PC-9 (cell line): ENCODE data around the gene KCNN3. TPM values are rescaled to one million over a fixed set of nuclear protein-coding genes. Genes with fewer than 3 reads are reported as not detected.

ENCODE experiments used
- BruUV-seq: library from RNA; stranded (reverse); fragments of 400-500 nt; replicated peaks from 2 replicates; lab custom pipeline; 2021; lab: Mats Ljungman, UMichigan
- CTCF ChIA-PET: fragments of 300-600 bp; sonication (Branson Sonifier 250); formaldehyde crosslinking; loops from one replicate; lab custom pipeline; 2022; ENCODE audit warnings: antibody characterized with exemption; lab: Charles Lee
- POLR2A ChIA-PET: fragments of 300-600 bp; sonication (Branson Sonifier 250); formaldehyde crosslinking; loops from one replicate; lab custom pipeline; 2022; ENCODE audit warnings: antibody characterized with exemption; ENCODE audit not compliant: unreplicated experiment; lab: Charles Lee
- DNase-seq, 2 experiments: peaks; one replicate each; pipeline versions ENCODE4 v3.0.0 to v3.0.0-alpha.2; 2015 to 2022; ENCODE audit warnings: mixed read lengths in 1 of 2
- H2AFZ ChIP-seq: fragments of 200-600 bp; sonication (generic); 2 replicates; pipeline ENCODE4 v1.8.1; 2017; ENCODE audit warnings: antibody characterized with exemption
- H3F3A ChIP-seq: fragments of 200-600 bp; sonication (generic); 2 replicates; pipeline ENCODE4 v1.8.1; 2017; ENCODE audit warnings: antibody characterized with exemption, mild to moderate bottlenecking, low read depth; ENCODE audit not compliant: insufficient read depth
- H3K27ac ChIP-seq: fragments of 200-600 bp; sonication (generic); 2 replicates; pipeline ENCODE4 v1.6.1; 2016; ENCODE audit warnings: mixed run types
- H3K27me3 ChIP-seq: fragments of 200-600 bp; sonication (generic); 2 replicates; pipeline ENCODE4 v1.6.1; 2016; ENCODE audit warnings: low read depth, mixed run types; ENCODE audit not compliant: insufficient read depth
- H3K36me3 ChIP-seq: fragments of 200-600 bp; sonication (generic); 2 replicates; pipeline ENCODE4 v1.6.1; 2016; ENCODE audit warnings: low read depth, mixed run types
- H3K4me1 ChIP-seq: fragments of 200-600 bp; sonication (generic); replicated peaks from 2 replicates; pipeline ENCODE4 v1.6.1; 2016; ENCODE audit warnings: mixed run types; ENCODE audit not compliant: insufficient read depth
- H3K4me2 ChIP-seq: fragments of 200-600 bp; sonication (generic); 2 replicates; pipeline ENCODE4 v1.6.1; 2017; ENCODE audit warnings: mixed run types
- H3K4me3 ChIP-seq: fragments of 200-600 bp; sonication (generic); 2 replicates; pipeline ENCODE4 v1.6.1; 2016; ENCODE audit warnings: mixed run types
- H3K79me2 ChIP-seq: fragments of 200-600 bp; sonication (generic); 2 replicates; pipeline ENCODE4 v1.6.1; 2017; ENCODE audit warnings: low read depth, mixed run types
- H3K9me2 ChIP-seq: fragments of 200-600 bp; sonication (generic); 2 replicates; pipeline ENCODE4 v1.8.1; 2017; ENCODE audit warnings: mild to moderate bottlenecking; ENCODE audit not compliant: insufficient read depth
- H3K9me3 ChIP-seq: fragments of 200-600 bp; sonication (generic); 2 replicates; pipeline ENCODE4 v1.8.1; 2016; ENCODE audit warnings: low read depth; ENCODE audit not compliant: insufficient read depth
- H4K20me1 ChIP-seq: fragments of 200-600 bp; sonication (generic); 2 replicates; pipeline ENCODE4 v1.8.1; 2017; ENCODE audit not compliant: insufficient read depth
- CTCF ChIP-seq: fragments of 200-600 bp; sonication (generic); conservative IDR thresholded peaks from 2 replicates; pipeline ENCODE4 v1.6.1; 2017; ENCODE audit warnings: mixed run types, antibody characterized with exemption, mild to moderate bottlenecking, moderate library complexity
- EZH2 ChIP-seq: fragments of 200-600 bp; sonication (generic); IDR thresholded peaks from 2 replicates; pipeline ENCODE4 v1.8.0; 2017; ENCODE audit warnings: antibody characterized with exemption, low read depth
- intact Hi-C: fragments of 100-400 bp; cut with micrococcal nuclease; formaldehyde crosslinking; loops from one replicate; pipeline ENCODE4 v1.10.0; 2022; ENCODE audit not compliant: unreplicated experiment
- total RNA-seq: library from RNA; stranded (reverse); gene quantifications from 2 replicates; pipeline ENCODE4 v1.2.3, GENCODE V29; 2021

The KCNN3 gene
- total RNA-seq, 1 experiment from 2014 or later = 1.1 TPM

- POLR2A ChIA-PET = no interaction called here
- DNase-seq = no peak
- no peaks in the 10 kb centered on the region for H3K27me3 ChIP-seq
- no peak overlapping the region for H2AFZ ChIP-seq
- H3K36me3 ChIP-seq = no peaks in the 10 kb centered on the region
- H3K9me3 ChIP-seq = no peaks in the 10 kb centered on the region
- CTCF ChIA-PET = no interaction called here
- H4K20me1 ChIP-seq = no peaks in the 10 kb centered on the region
- no peak overlapping the region for H3K4me3 ChIP-seq
- no peaks in the 10 kb centered on the region for H3K9me2 ChIP-seq
- no peaks in the 10 kb centered on the region for H3K79me2 ChIP-seq
- no peak overlapping the region for H3K4me2 ChIP-seq
- H3K4me1 ChIP-seq = peaks cover 17% of the 10 kb centered on the region
- H3F3A ChIP-seq = no peaks in the 10 kb centered on the region
- H3K27ac ChIP-seq = no peak overlapping the region
- intact Hi-C loops = no loop called here
- TF ChIP-seq EZH2 (no peak), CTCF (no peak)
- BruUV-seq = no TSS peak
These were observed 143.0 kb downstream of the KCNN3 start for GRCh38 chr1:154726896-154727753.

GRCh38 chr1:154726443-154726842, 143.6 kb downstream of the KCNN3 start:
- no peak for DNase-seq
- intact Hi-C loops = no loop called here
- Histone ChIP-seq H3K36me3 (no peaks in the 10 kb centered on the region), H3K9me2 (no peaks in the 10 kb centered on the region), H3K4me2 (no peak overlapping the region), H2AFZ (no peak overlapping the region), H3K4me3 (no peak overlapping the region), H3K79me2 (no peaks in the 10 kb centered on the region), H3K9me3 (no peaks in the 10 kb centered on the region), H3F3A (no peaks in the 10 kb centered on the region), H4K20me1 (no peaks in the 10 kb centered on the region), H3K27ac (no peak overlapping the region), H3K27me3 (no peaks in the 10 kb centered on the region), H3K4me1 (peaks cover 17% of the 10 kb centered on the region)
- TF ChIP-seq EZH2 (no peak), CTCF (no peak)
- POLR2A ChIA-PET = no interaction called here
- BruUV-seq = no TSS peak
- CTCF ChIA-PET = no interaction called here

GRCh38 chr1:154725865-154726264, 144.2 kb downstream of the KCNN3 start:
- no TSS peak for BruUV-seq
- Histone ChIP-seq H3K9me3 (no peaks in the 10 kb centered on the region), H2AFZ (no peak overlapping the region), H3K4me3 (no peak overlapping the region), H4K20me1 (no peaks in the 10 kb centered on the region), H3K4me1 (peaks cover 14% of the 10 kb centered on the region), H3K27ac (no peak overlapping the region), H3K36me3 (no peaks in the 10 kb centered on the region), H3K4me2 (no peak overlapping the region), H3K27me3 (no peaks in the 10 kb centered on the region), H3K79me2 (no peaks in the 10 kb centered on the region), H3K9me2 (no peaks in the 10 kb centered on the region), H3F3A (no peaks in the 10 kb centered on the region)
- ChIA-PET CTCF (no interaction called here), POLR2A (no interaction called here)
- TF ChIP-seq CTCF (no peak), EZH2 (no peak)
- no peak for DNase-seq
- intact Hi-C loops = no loop called here
